ENCODE data around the gene NPAS2. TPM values are rescaled to one million over a fixed set of nuclear protein-coding genes. Genes with fewer than 3 reads are reported as not detected.

NPAS2 gene
- total RNA-seq, 2 donors from 2014 or later: 1.1 to 1.6 TPM

DNA sequence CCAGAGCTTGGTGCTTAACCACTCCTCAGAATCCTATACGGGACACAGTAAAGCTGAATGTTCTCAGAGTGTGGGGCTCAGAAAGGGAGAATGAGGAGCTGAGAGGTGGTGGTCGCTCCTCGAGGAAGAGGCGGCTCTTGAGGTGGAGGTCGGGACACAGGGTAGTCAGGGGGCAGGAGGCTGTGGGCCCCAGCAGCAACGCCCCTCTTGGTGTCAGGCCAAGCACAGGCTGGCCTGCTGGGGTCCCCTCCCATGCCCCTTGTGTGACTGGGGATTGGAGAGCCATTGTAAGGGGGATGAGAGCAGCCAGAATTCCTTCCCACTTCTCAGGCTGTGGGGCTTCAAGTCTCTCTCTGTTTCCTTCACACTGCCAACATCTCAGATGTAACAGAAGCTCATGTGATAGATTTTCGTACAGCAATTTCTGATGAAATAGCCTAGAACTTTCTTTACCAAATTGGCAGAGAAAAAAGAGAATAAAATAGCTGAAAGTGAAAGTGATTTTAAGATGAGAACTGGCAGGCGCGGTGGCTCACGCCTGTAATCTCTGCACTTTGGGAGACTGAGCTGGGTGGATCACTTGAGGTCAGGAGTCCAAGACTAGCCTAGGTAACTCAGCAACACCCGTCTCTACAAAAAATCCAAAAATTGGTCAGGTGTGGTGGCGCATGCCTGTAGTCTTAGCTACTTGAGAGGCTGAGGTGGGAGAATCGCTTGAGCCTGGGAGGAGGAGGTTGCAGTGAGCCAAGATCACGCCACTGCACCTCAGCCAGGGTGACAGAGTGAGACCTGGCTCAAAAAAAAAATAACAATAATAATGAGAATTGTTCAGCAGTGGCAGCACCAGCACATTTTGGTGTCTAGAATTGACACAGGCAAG, 121.1 kb downstream of the NPAS2 start:
- Mint-ChIP-seq H3K27me3 (ENCODE audit: insufficient read depth) (no peaks in the 10 kb centered on the region), H3K9me3 (no peaks in the 10 kb centered on the region), H3K4me3 (no peak overlapping the region), H3K36me3 (ENCODE audit: low read depth) (no peaks in the 10 kb centered on the region), H3K27ac (no peak overlapping the region), H3K4me1 (no peaks in the 10 kb centered on the region)
- Histone ChIP-seq H3K27me3 (ENCODE audit: control insufficient read depth, insufficient read depth, low read length, poor library complexity, severe bottlenecking) (no peaks in the 10 kb centered on the region), H3K9ac (ENCODE audit: extremely low read depth, low read length, poor library complexity, severe bottlenecking) (no peak overlapping the region), H3K9me3 (ENCODE audit: control insufficient read depth, low read length) (no peaks in the 10 kb centered on the region), H3K4me3 (ENCODE audit: low read length) (no peak overlapping the region), H3K27ac (ENCODE audit: low read depth, low read length) (no peak overlapping the region), H3K4me1 (ENCODE audit: control insufficient read depth, insufficient read depth, low read length) (no peaks in the 10 kb centered on the region), H3K36me3 (ENCODE audit: control insufficient read depth, insufficient read depth, low read length) (no peaks in the 10 kb centered on the region)
- 94% methylated on average over 12 to 14 of the region's 14 CpGs for WGBS, 2 experiments (ENCODE audit: insufficient coverage in 1 of 2, insufficient read length in 1 of 2)
- DNase-seq: peak; percentile 20
- TF ChIP-seq, protein P1, sequence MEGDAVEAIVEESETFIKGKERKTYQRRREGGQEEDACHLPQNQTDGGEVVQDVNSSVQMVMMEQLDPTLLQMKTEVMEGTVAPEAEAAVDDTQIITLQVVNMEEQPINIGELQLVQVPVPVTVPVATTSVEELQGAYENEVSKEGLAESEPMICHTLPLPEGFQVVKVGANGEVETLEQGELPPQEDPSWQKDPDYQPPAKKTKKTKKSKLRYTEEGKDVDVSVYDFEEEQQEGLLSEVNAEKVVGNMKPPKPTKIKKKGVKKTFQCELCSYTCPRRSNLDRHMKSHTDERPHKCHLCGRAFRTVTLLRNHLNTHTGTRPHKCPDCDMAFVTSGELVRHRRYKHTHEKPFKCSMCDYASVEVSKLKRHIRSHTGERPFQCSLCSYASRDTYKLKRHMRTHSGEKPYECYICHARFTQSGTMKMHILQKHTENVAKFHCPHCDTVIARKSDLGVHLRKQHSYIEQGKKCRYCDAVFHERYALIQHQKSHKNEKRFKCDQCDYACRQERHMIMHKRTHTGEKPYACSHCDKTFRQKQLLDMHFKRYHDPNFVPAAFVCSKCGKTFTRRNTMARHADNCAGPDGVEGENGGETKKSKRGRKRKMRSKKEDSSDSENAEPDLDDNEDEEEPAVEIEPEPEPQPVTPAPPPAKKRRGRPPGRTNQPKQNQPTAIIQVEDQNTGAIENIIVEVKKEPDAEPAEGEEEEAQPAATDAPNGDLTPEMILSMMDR (conservative IDR thresholded peaks at IDR 0.05): no peak

DNA sequence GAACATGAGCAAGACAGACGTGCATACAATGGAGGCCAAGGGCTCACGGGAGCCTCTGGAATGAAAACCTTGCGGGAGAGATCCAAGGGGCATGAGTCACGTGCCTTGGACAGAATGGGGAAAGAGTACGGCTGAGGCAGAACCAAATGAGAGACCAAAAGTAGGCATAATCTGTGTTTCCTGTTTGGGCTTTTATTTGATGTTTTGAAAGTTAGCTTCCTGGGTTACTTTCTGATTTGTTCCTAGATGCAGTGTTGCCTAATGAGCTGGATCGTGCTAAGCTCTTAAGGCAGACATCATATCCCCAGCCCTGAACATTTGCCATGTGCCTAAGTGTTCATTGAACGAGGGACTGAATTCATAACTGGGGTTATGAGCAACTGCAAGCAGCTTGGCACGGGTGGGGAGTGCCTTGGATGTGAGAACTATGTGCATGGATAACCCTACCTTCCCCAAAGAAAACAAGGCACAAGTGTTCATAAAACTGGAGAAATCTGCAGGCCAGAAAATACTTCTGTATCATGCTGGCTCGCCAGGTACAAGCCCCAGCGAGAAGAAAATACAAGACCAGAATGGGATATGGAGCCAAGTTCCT, 121.8 kb downstream of the NPAS2 start:
- Histone ChIP-seq H3K36me3 (ENCODE audit: control insufficient read depth, insufficient read depth, low read length) (no peaks in the 10 kb centered on the region), H3K4me3 (ENCODE audit: low read length) (no peak overlapping the region), H3K9me3 (ENCODE audit: control insufficient read depth, low read length) (no peaks in the 10 kb centered on the region), H3K4me1 (ENCODE audit: control insufficient read depth, insufficient read depth, low read length) (no peaks in the 10 kb centered on the region), H3K27ac (ENCODE audit: low read depth, low read length) (no peak overlapping the region), H3K9ac (ENCODE audit: extremely low read depth, low read length, poor library complexity, severe bottlenecking) (no peak overlapping the region), H3K27me3 (ENCODE audit: control insufficient read depth, insufficient read depth, low read length, poor library complexity, severe bottlenecking) (no peaks in the 10 kb centered on the region)
- 89 to 91% methylated on average over 8 to 10 of the region's 10 CpGs for WGBS, 2 experiments (ENCODE audit: insufficient coverage in 1 of 2, insufficient read length in 1 of 2)
- TF ChIP-seq, protein P1 (conservative IDR thresholded peaks at IDR 0.05): no peak
- DNase-seq: peak; percentile 20
- Mint-ChIP-seq H3K27me3 (ENCODE audit: insufficient read depth) (no peaks in the 10 kb centered on the region), H3K4me3 (no peak overlapping the region), H3K27ac (no peak overlapping the region), H3K4me1 (no peaks in the 10 kb centered on the region), H3K36me3 (ENCODE audit: low read depth) (no peaks in the 10 kb centered on the region), H3K9me3 (no peaks in the 10 kb centered on the region)

DNA sequence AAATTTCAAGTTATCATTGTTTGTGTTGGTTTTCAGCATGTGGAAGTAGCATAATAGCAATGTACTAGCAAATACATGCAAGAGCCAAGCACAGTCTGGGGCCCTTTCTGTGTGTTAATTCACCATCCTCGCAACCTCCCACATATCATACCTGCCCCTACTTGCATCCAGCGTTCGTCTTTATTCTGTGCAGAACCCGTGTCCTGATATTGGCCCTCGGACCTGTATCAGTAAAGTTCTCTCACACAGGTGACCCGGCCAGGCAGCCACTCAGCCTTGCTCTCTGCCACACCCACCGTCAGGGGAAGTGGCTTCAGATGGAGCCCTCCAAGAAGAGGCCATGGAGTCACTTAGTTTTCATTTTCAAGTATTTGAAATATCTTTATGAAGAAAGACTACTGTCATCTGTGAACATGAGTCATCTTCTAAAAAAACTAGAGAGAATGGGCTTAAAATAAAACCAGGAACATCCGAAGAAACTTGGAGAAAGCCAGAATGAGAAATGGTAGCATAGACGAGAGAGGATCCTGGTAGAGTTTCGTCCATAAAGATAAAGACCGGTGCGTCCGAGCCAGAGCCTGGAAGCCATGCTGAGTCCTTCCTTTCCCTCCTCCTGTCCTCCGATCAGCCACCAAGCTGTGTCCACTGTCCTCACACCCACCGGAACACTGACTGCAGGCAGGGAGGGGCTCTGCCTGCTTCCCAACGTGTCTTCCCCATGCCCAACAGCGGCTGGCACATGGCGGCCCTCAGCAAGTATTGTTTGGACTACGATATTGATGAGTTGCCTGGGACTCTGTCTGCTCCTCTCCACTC, 124.9 kb downstream of the NPAS2 start:
- DNase-seq: no peak
- H3K4me1 ChIP-seq (ENCODE audit: control insufficient read depth, insufficient read depth, low read length): no peaks in the 10 kb centered on the region
- Mint-ChIP-seq H3K9me3 (no peaks in the 10 kb centered on the region), H3K4me3 (no peak overlapping the region), H3K27ac (no peak overlapping the region), H3K36me3 (ENCODE audit: low read depth) (no peaks in the 10 kb centered on the region), H3K27me3 (ENCODE audit: insufficient read depth) (no peaks in the 10 kb centered on the region), H3K4me1 (no peaks in the 10 kb centered on the region)
- WGBS, 2 experiments (ENCODE audit: insufficient coverage in 1 of 2, insufficient read length in 1 of 2): 94 to 99% methylated on average over 10 to 19 of the region's 19 CpGs
- H3K27ac ChIP-seq (ENCODE audit: low read depth, low read length): no peak overlapping the region
- no peak overlapping the region for H3K4me3 ChIP-seq (ENCODE audit: low read length)
- H3K9me3 ChIP-seq (ENCODE audit: control insufficient read depth, low read length): no peaks in the 10 kb centered on the region
- no peaks in the 10 kb centered on the region for H3K36me3 ChIP-seq (ENCODE audit: control insufficient read depth, insufficient read depth, low read length)
- H3K27me3 ChIP-seq (ENCODE audit: control insufficient read depth, insufficient read depth, low read length, poor library complexity, severe bottlenecking): no peaks in the 10 kb centered on the region
- H3K9ac ChIP-seq (ENCODE audit: extremely low read depth, low read length, poor library complexity, severe bottlenecking): no peak overlapping the region
- TF ChIP-seq, protein P1 (conservative IDR thresholded peaks at IDR 0.05): no peak
